GM23338 (cell line): ENCODE results near the gene HSH2D. TPM values are rescaled to one million over a fixed set of nuclear protein-coding genes. Genes with fewer than 3 reads are reported as not detected.
A peak's percentile ranks its signal among the peaks of the same experiment; 100 is the strongest.

ENCODE experiments used
- ATAC-seq: fragments of 200-7000 bp; cut with Tn5 transposase; 3 replicates; pipeline ENCODE4 v1.9.1; 2020
- DNase-seq: peaks from one replicate; pipeline ENCODE4 v3.0.0-alpha.2; 2015; ENCODE audit warnings: low spot score
- H2AFZ ChIP-seq: fragments of 200-600 bp; sonication (generic); 2 replicates; pipeline ENCODE4 v1.8.0; 2016; ENCODE audit warnings: antibody characterized with exemption, mild to moderate bottlenecking, moderate library complexity
- H3F3A ChIP-seq: fragments of 200-600 bp; sonication (generic); replicated peaks from 2 replicates; pipeline ENCODE4 v1.8.0; 2017; ENCODE audit warnings: antibody characterized with exemption, mixed run types, low read depth
- H3K27ac ChIP-seq: fragments of 200-600 bp; sonication (generic); 2 replicates; pipeline ENCODE4 v1.6.1; 2016; ENCODE audit warnings: low read depth
- H3K27me3 ChIP-seq: fragments of 200-600 bp; sonication (generic); 2 replicates; pipeline ENCODE4 v1.8.0; 2016; ENCODE audit warnings: mild to moderate bottlenecking, mixed run types, moderate library complexity; ENCODE audit not compliant: insufficient read depth
- H3K36me3 ChIP-seq: fragments of 200-600 bp; sonication (generic); 2 replicates; pipeline ENCODE4 v1.8.0; 2016; ENCODE audit warnings: mild to moderate bottlenecking; ENCODE audit not compliant: insufficient read depth
- H3K4me1 ChIP-seq: fragments of 200-600 bp; sonication (generic); 2 replicates; pipeline ENCODE4 v1.8.0; 2016; ENCODE audit warnings: mild to moderate bottlenecking, moderate library complexity; ENCODE audit not compliant: insufficient read depth
- H3K4me2 ChIP-seq: fragments of 200-600 bp; sonication (generic); 2 replicates; pipeline ENCODE4 v1.7.1; 2017; ENCODE audit warnings: mixed run types
- H3K4me3 ChIP-seq: fragments of 200-600 bp; sonication (generic); 2 replicates; pipeline ENCODE4 v1.6.1; 2016; ENCODE audit warnings: mixed run types
- H3K79me2 ChIP-seq: fragments of 200-600 bp; sonication (generic); replicated peaks from 2 replicates; pipeline ENCODE4 v1.8.0; 2017; ENCODE audit warnings: mild to moderate bottlenecking; ENCODE audit not compliant: insufficient read depth
- H3K9me2 ChIP-seq: fragments of 200-600 bp; sonication (generic); 2 replicates; pipeline ENCODE4 v1.8.0; 2017; ENCODE audit not compliant: insufficient read depth
- H4K20me1 ChIP-seq: fragments of 200-600 bp; sonication (generic); replicated peaks from 2 replicates; pipeline ENCODE4 v1.8.0; 2017; ENCODE audit warnings: mild to moderate bottlenecking; ENCODE audit not compliant: insufficient read depth
- H3K27ac Mint-ChIP-seq: 2 replicates; pipeline ENCODE4 v1.8.0; 2020; ENCODE audit warnings: inconsistent platforms, mild to moderate bottlenecking, moderate library complexity, mixed read lengths
- H3K27me3 Mint-ChIP-seq: 3 replicates; pipeline ENCODE4 v1.8.0; 2022; ENCODE audit warnings: low read depth, mild to moderate bottlenecking, moderate library complexity, mixed read lengths, inconsistent platforms; ENCODE audit not compliant: insufficient read depth, poor library complexity
- H3K36me3 Mint-ChIP-seq: 3 replicates; pipeline ENCODE4 v1.8.0; 2021; ENCODE audit warnings: low read depth, mild to moderate bottlenecking, inconsistent platforms, moderate library complexity, mixed read lengths
- H3K4me1 Mint-ChIP-seq: 3 replicates; pipeline ENCODE4 v1.8.0; 2020; ENCODE audit warnings: mild to moderate bottlenecking, inconsistent platforms, mixed read lengths
- H3K4me3 Mint-ChIP-seq: 3 replicates; pipeline ENCODE4 v1.8.0; 2021; ENCODE audit warnings: moderate library complexity, mild to moderate bottlenecking, inconsistent platforms, mixed read lengths
- H3K9me3 Mint-ChIP-seq: 3 replicates; pipeline ENCODE4 v1.8.0; 2020; ENCODE audit warnings: moderate library complexity, mild to moderate bottlenecking, inconsistent platforms, mixed read lengths
- JUNB ChIP-seq: IDR thresholded peaks from one replicate; pipeline ENCODE4 v1.6.1; 2016; ENCODE audit warnings: antibody characterized with exemption; ENCODE audit not compliant: unreplicated experiment
- polyA plus RNA-seq: library from polyadenylated mRNA; unstranded; fragments of >200 nt; fragmentation: Nextera tagmentation; extraction: Ambion mirVana; gene quantifications from 2 replicates; pipeline ENCODE4 v1.2.1, GENCODE V29; 2016
- total RNA-seq: library from RNA; depleted of rRNA; stranded (reverse); fragments of >200 nt; shearing (Covaris generic); gene quantifications from 2 replicates; pipeline ENCODE4 v1.2.3, GENCODE V29; 2014
- TF ChIP-seq, protein P1 (sequence below), 2 experiments: fragments of 200-600 bp in 1 of 2; sonication (generic) in 1 of 2; conservative IDR thresholded peaks; 2 replicates each; pipeline versions ENCODE4 v1.5.1 to v1.6.1; 2016 to 2017; ENCODE audit warnings: antibody characterized with exemption in 2 of 2, low read depth in 2 of 2, mild to moderate bottlenecking in 2 of 2, moderate library complexity in 1 of 2
- TF ChIP-seq, protein P2 (sequence below): IDR thresholded peaks from 2 replicates; pipeline ENCODE4 v1.6.1; 2016; ENCODE audit warnings: antibody characterized with exemption

Gene HSH2D
- total and polyA plus RNA-seq, 2 experiments from 2014 or later = 0.81 to 1.4 TPM

DNA sequence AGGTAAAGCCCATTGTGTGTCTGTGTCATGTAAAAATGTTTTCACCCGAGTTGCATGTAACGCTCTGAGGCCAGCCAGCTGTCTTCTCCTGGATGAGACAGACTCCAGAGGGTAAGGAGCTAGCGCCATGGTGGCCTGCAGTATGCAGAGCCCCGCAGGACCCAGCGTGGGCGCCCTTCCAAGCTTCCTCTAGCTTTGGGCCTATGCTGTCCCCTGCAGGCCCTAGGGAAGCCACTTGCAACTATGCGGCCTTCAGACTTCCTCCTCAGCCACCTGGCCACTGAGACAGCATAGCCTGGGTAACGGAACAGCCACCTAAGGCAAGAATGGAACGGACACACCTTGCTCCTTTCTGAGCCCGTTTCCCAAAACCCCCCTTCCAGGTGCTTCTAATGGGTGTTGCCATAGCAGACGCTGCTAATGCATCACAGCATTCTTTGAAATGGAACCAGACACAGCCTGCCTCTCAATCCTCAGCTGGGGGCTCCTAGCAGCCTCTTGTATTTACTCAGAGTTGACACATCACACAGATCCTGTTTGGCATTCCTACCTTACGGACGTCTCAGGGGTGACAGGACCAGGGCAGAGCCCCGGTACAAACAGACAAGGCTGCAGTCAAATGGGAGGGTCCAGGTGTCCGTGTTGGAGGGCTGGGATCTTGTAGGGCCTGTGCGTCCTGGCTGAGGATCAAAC is 47.9 kb downstream of the HSH2D start:
- no peak overlapping the region for H3K27ac ChIP-seq
- Mint-ChIP-seq H3K4me3 (no peak overlapping the region), H3K9me3 (no peaks in the 10 kb centered on the region), H3K36me3 (peaks cover 47% of the 10 kb centered on the region), H3K27me3 (no peaks in the 10 kb centered on the region), H3K27ac (no peak overlapping the region), H3K4me1 (peaks cover 6% of the 10 kb centered on the region)
- no peaks in the 10 kb centered on the region; the same call in 1 of the 2 replicates for H3K36me3 ChIP-seq
- H3F3A ChIP-seq = no peaks in the 10 kb centered on the region
- TF ChIP-seq, protein P1, sequence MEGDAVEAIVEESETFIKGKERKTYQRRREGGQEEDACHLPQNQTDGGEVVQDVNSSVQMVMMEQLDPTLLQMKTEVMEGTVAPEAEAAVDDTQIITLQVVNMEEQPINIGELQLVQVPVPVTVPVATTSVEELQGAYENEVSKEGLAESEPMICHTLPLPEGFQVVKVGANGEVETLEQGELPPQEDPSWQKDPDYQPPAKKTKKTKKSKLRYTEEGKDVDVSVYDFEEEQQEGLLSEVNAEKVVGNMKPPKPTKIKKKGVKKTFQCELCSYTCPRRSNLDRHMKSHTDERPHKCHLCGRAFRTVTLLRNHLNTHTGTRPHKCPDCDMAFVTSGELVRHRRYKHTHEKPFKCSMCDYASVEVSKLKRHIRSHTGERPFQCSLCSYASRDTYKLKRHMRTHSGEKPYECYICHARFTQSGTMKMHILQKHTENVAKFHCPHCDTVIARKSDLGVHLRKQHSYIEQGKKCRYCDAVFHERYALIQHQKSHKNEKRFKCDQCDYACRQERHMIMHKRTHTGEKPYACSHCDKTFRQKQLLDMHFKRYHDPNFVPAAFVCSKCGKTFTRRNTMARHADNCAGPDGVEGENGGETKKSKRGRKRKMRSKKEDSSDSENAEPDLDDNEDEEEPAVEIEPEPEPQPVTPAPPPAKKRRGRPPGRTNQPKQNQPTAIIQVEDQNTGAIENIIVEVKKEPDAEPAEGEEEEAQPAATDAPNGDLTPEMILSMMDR (conservative IDR thresholded peaks at IDR 0.05; ENCODE audit: low read depth in 2 of 2) = peak in 1 of 2 experiments; percentile 8; a peak in 1 of 4 replicates
- TF ChIP-seq, protein P2, sequence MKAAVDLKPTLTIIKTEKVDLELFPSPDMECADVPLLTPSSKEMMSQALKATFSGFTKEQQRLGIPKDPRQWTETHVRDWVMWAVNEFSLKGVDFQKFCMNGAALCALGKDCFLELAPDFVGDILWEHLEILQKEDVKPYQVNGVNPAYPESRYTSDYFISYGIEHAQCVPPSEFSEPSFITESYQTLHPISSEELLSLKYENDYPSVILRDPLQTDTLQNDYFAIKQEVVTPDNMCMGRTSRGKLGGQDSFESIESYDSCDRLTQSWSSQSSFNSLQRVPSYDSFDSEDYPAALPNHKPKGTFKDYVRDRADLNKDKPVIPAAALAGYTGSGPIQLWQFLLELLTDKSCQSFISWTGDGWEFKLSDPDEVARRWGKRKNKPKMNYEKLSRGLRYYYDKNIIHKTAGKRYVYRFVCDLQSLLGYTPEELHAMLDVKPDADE = no peak
- H3K4me2 ChIP-seq = no peak overlapping the region
- H4K20me1 ChIP-seq = peaks cover 4% of the 10 kb centered on the region; the same call in 1 of the 2 replicates
- H3K9me2 ChIP-seq = no peaks in the 10 kb centered on the region
- H2AFZ ChIP-seq = no peak overlapping the region
- peak; percentile 10 for DNase-seq
- no peaks in the 10 kb centered on the region for H3K27me3 ChIP-seq
- no peak overlapping the region for H3K4me3 ChIP-seq
- H3K4me1 ChIP-seq = no peaks in the 10 kb centered on the region
- ATAC-seq = no peak; the same call in 1 of the 3 replicates
- peaks cover 9% of the 10 kb centered on the region for H3K79me2 ChIP-seq

GRCh38 chr19:16193466-16193865 is 50.0 kb downstream of the HSH2D start:
- 0 out of 2 replicates have a peak, but pooled peaks cover 4% of the 10 kb centered on the region for H4K20me1 ChIP-seq
- Mint-ChIP-seq H3K27ac (peak overlapping the region; percentile 52), H3K9me3 (no peaks in the 10 kb centered on the region)

More at GRCh38 chr19:16193466-16193865, 50.0 kb downstream of the HSH2D start:
- Histone ChIP-seq H3K36me3 (no peaks in the 10 kb centered on the region; the same call in 1 of the 2 replicates), H2AFZ (no peak overlapping the region), H3K9me2 (no peaks in the 10 kb centered on the region), H3F3A (no peaks in the 10 kb centered on the region), H3K4me1 (peaks cover 3% of the 10 kb centered on the region), H3K79me2 (no peaks in the 10 kb centered on the region), H3K4me2 (no peak overlapping the region), H3K4me3 (no peak overlapping the region), H3K27ac (no peak overlapping the region), H3K27me3 (no peaks in the 10 kb centered on the region)
- Mint-ChIP-seq H3K36me3 (peaks cover 33% of the 10 kb centered on the region), H3K27me3 (peaks cover 4% of the 10 kb centered on the region), H3K4me1 (peaks cover 8% of the 10 kb centered on the region; the same call in 2 of the 3 replicates), H3K4me3 (no peak overlapping the region)
- ATAC-seq (peak; percentile 47), DNase-seq (peak; percentile 73)
- no peak for TF ChIP-seq JUNB
- TF ChIP-seq, protein P2 = no peak
- TF ChIP-seq, protein P1 (conservative IDR thresholded peaks at IDR 0.05; ENCODE audit: low read depth in 2 of 2) = no peak
